ENCODE data around the gene AZU1.
"Not testable (repeated sequence)": the region's sequence is repeated elsewhere in the genome, so short reads cannot be mapped to it uniquely, and the experiment has no call there.

AZU1 gene

DNA sequence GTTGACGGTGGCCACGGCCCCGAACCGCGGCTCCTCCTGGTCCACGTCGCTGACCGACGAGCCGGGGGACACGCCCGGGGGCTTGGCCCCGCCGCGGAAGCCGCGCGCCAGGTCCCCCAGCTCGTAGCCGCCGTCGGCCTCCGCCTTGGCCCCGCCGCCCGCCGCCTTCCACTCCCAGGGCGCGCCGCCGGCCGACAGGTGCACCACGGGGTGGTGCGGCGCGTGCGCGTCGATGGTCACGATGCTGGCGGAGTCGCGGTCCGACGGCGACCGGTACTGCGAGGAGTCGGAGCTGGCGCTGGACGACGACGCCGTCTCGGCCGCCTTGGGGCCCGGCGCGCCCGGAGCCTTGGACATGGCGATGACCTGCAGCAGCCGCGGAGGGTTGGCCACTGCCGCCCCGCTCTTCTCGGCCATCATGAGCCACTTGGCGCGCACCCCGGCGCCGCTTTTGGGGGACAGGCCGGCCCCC is 14.9 kb upstream of the AZU1 start:
- H3K4me3 ChIP-seq (ENCODE audit: low read depth, low read length): no peak overlapping the region
- no peaks in the 10 kb centered on the region for H3K9me3 ChIP-seq (ENCODE audit: control insufficient read depth, insufficient read depth, low read length)
- H3K4me1 ChIP-seq (ENCODE audit: control insufficient read depth, insufficient read depth, low read length): no peaks in the 10 kb centered on the region
- peaks cover 61% of the 10 kb centered on the region for H3K36me3 ChIP-seq (ENCODE audit: control insufficient read depth, insufficient read depth, low read length)
- H3K27me3 ChIP-seq (ENCODE audit: control insufficient read depth, insufficient read depth, low read length): no peaks in the 10 kb centered on the region
- H3K27ac ChIP-seq (ENCODE audit: low read depth, low read length): no peak overlapping the region
- no peak overlapping the region for H3K9ac ChIP-seq (ENCODE audit: low read depth, low read length)

DNA sequence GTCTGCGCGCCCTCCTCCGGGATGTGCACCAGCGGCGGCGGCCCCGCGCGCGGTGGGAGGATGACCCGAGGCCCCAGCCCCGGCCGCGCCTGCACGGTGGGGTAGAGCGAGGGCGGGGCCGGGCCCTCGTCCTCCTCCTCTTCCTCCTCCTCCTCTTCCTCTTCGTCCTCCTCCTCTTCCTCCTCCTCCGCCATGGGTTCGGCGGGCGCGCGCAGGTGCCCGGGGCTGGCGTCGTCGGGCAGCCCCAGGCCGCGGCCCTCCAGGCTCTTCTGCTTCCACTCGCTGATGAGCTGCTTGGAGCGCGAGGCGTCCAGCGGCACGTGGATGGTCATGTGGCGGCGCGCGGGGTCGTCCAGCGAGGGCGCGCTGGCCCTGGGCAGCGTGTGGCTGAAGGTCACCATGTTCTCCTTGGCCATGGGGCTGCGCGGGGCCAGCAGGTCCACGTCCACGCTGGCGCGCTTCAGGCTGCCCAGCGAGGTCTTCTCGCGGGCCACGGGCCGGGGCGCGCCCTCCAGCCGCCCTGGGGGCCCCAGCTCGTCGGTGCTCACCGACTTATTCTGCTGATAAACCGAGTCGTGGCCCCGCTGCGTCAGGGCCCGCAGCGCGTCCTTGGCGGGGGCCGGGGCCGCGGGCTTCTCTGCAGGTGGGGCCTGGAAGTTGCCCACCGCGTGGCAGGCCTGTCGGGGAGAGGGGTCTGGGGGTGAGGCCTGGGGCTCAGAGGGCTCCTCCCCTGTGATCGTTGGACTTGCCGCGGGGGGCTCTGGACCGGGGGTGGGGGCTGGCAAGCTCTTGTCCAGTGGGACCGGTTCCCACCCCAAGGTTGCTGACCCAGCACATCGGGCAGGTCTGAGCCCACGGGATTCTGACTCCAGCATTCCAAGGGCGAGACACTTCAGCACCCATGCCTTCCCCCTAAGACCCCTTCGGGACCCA is 14.2 kb upstream of the AZU1 start:
- no peaks in the 10 kb centered on the region for H3K4me1 ChIP-seq (ENCODE audit: control insufficient read depth, insufficient read depth, low read length)
- H3K9ac ChIP-seq (ENCODE audit: low read depth, low read length): no peak overlapping the region
- no peak overlapping the region for H3K4me3 ChIP-seq (ENCODE audit: low read depth, low read length)
- H3K36me3 ChIP-seq (ENCODE audit: control insufficient read depth, insufficient read depth, low read length): peaks cover 54% of the 10 kb centered on the region
- no peaks in the 10 kb centered on the region for H3K9me3 ChIP-seq (ENCODE audit: control insufficient read depth, insufficient read depth, low read length)
- no peaks in the 10 kb centered on the region for H3K27me3 ChIP-seq (ENCODE audit: control insufficient read depth, insufficient read depth, low read length)
- H3K27ac ChIP-seq (ENCODE audit: low read depth, low read length): no peak overlapping the region

DNA sequence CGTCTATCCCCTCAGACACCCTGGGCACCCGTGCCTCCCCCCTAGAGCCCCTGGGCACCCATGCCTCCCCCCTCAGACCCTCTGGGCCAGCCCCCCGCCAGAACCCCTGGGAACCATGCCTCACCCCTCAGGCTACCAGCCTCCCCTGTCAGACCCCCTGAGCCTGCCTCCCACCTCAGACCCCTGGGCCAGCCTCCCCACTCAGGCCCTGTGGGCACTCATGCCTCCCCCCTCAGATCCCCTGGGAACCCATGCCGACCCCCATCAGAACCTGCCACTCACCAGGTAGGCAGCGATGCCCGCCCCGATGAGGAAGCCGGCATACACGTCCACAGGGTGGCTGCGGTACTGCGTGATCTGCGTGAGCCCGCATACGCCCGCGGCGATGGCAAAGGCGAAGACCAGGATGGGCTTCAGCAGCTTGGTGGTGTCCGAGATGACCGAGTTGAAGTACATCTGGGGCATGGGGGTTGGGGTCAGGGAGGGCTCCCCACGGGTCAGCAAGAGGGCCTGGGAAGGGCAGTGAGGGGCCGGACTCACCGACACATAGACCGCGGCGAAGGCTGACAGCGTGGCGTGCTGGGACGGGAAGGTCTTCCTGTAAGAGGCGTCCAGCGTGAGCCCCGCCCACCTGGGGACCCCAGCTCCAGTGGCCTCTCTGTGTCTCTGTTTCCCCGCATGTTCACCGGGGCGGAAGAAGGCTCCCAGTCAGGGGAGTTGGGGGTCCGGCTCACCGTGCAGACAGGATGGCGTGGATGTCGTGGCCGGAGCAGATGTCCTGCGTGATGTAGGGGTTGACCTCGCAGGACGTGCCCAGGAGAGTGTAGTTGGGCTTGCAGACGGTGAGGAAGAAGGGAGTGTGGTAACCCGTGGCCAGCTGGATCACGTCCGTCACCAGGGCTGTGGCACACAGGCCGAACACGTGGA is 13.2 kb upstream of the AZU1 start:
- no peaks in the 10 kb centered on the region for H3K27me3 ChIP-seq (ENCODE audit: control insufficient read depth, insufficient read depth, low read length)
- no peak overlapping the region for H3K27ac ChIP-seq (ENCODE audit: low read depth, low read length)
- peaks cover 45% of the 10 kb centered on the region for H3K36me3 ChIP-seq (ENCODE audit: control insufficient read depth, insufficient read depth, low read length)

DNA sequence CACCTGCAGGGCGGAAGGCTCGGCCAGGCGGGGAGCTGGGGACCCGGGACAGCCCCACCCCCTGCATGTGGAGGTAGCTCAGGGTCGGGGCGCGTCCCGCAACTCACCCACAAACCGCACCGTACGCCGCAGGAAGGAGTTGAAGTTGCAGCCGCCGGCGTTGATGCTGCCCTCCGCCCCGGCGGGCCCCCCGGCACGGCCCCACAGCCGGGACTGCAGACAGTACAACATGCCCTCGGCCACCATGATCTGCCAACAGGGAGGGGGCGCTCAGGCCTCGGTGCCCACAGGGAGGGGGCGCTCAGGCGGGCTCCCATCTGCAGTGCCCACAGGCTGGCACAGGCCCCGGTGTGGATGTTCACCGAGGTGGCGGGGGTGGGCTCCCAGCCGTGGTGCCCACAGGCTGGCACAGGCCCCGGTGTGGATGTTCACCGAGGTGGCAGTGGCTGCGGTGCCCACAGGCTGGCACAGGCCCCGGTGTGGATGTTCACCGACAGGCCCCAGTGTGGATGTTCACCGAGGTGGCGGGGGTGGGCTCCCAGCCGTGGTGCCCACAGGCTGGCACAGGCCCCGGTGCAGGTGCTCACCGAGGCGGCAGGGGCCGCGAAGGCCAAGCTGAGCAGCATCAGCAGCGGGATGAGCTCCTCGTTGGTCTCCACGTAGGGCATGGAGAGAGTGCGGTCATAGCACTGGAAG is 12.4 kb upstream of the AZU1 start:
- no peaks in the 10 kb centered on the region for H3K4me1 ChIP-seq (ENCODE audit: control insufficient read depth, insufficient read depth, low read length)
- no peaks in the 10 kb centered on the region for H3K9me3 ChIP-seq (ENCODE audit: control insufficient read depth, insufficient read depth, low read length)
- no peak overlapping the region for H3K9ac ChIP-seq (ENCODE audit: low read depth, low read length)
- H3K4me3 ChIP-seq (ENCODE audit: low read depth, low read length): no peak overlapping the region
- no peaks in the 10 kb centered on the region for H3K27me3 ChIP-seq (ENCODE audit: control insufficient read depth, insufficient read depth, low read length)
- peaks cover 36% of the 10 kb centered on the region for H3K36me3 ChIP-seq (ENCODE audit: control insufficient read depth, insufficient read depth, low read length)
- H3K27ac ChIP-seq (ENCODE audit: low read depth, low read length): no peak overlapping the region

More for the DNA sequence above, 13.2 kb upstream of the AZU1 start:
- H3K9ac ChIP-seq (ENCODE audit: low read depth, low read length): no peak overlapping the region
- H3K4me1 ChIP-seq (ENCODE audit: control insufficient read depth, insufficient read depth, low read length): no peaks in the 10 kb centered on the region
- no peaks in the 10 kb centered on the region for H3K9me3 ChIP-seq (ENCODE audit: control insufficient read depth, insufficient read depth, low read length)
- H3K4me3 ChIP-seq (ENCODE audit: low read depth, low read length): no peak overlapping the region

DNA sequence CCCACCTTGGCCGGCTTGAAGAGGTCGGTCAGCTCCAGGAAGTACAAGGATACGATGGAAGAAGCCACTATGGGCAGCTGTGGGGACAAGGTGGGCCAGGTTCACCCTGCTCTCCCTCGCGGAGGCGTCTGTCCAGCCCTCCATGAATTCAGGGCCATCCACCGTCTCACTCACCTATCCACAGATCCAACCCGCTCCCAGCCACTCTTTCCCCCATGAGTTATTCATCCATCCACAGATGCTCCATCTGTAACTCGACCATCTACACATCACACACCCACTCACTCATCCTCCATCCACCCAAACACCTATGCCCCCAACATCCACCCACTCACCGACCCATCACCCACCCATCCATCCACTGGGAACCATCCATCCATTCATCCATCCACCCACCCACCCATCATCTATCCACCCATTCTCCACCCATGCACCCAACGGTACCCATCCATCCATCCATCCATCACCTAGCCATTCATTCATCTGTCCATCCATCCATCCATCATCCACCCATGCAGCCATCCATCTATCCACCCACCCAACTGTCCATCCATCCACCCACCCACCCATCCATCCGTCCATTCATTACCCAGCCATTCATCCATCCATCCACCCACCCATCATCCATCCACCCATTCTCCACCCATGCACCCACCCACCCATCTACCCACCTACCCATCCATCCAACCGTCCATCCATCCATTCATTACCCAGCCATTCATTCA is 11.7 kb upstream of the AZU1 start:
- Histone ChIP-seq H3K27me3 (ENCODE audit: control insufficient read depth, insufficient read depth, low read length) (no peaks in the 10 kb centered on the region), H3K9me3 (ENCODE audit: control insufficient read depth, insufficient read depth, low read length) (no peaks in the 10 kb centered on the region), H3K4me1 (ENCODE audit: control insufficient read depth, insufficient read depth, low read length) (no peaks in the 10 kb centered on the region), H3K4me3 (ENCODE audit: low read depth, low read length) (no peak overlapping the region), H3K36me3 (ENCODE audit: control insufficient read depth, insufficient read depth, low read length) (peaks cover 29% of the 10 kb centered on the region), H3K9ac (ENCODE audit: low read depth, low read length) (no peak overlapping the region), H3K27ac (ENCODE audit: low read depth, low read length) (no peak overlapping the region)

DNA sequence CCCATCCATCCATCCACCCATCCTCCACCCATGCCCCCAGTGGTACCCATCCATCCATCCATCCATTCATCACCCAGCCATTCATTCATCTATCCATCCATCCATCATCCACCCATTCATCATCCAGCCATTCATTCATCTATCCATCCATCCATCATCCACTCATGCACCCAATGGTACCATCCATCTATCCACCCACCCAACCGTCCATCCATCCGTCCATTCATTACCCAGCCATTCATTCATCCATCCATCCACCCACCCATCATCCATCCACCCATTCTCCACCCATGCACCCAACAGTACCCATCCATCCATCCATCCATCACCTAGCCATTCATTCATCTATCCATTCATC is 11.2 kb upstream of the AZU1 start:
- Histone ChIP-seq H3K27ac (ENCODE audit: low read depth, low read length) (no peak overlapping the region), H3K4me3 (ENCODE audit: low read depth, low read length) (no peak overlapping the region), H3K36me3 (ENCODE audit: control insufficient read depth, insufficient read depth, low read length) (peaks cover 24% of the 10 kb centered on the region), H3K9ac (ENCODE audit: low read depth, low read length) (no peak overlapping the region), H3K4me1 (ENCODE audit: control insufficient read depth, insufficient read depth, low read length) (no peaks in the 10 kb centered on the region), H3K27me3 (ENCODE audit: control insufficient read depth, insufficient read depth, low read length) (no peaks in the 10 kb centered on the region), H3K9me3 (ENCODE audit: control insufficient read depth, insufficient read depth, low read length) (no peaks in the 10 kb centered on the region)

DNA sequence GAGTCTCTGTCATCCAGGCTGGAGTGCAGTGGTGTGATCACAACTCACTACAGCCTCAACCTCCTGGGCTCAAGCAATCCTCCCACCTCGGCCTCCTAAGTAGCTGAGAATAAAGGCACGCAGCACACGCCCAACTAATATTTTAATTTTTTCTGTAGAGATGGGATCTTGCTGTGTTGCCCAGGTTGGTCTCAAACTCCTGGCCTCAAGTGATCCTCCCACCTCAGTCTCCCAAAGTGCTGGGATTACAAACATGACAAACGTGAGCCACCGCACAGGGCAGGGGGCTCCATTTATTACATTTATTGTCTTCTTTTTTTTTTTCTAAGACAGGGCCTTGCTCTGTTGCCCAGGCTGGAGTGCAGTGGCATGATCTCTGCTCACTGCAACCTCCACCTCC is 7.4 kb upstream of the AZU1 start:
- H3K27ac ChIP-seq (ENCODE audit: low read depth, low read length); H3K9ac ChIP-seq (ENCODE audit: low read depth, low read length); H3K4me3 ChIP-seq (ENCODE audit: low read depth, low read length); H3K27me3 ChIP-seq (ENCODE audit: control insufficient read depth, insufficient read depth, low read length); H3K4me1 ChIP-seq (ENCODE audit: control insufficient read depth, insufficient read depth, low read length); H3K36me3 ChIP-seq (ENCODE audit: control insufficient read depth, insufficient read depth, low read length); H3K9me3 ChIP-seq (ENCODE audit: control insufficient read depth, insufficient read depth, low read length): not testable (repeated sequence)

DNA sequence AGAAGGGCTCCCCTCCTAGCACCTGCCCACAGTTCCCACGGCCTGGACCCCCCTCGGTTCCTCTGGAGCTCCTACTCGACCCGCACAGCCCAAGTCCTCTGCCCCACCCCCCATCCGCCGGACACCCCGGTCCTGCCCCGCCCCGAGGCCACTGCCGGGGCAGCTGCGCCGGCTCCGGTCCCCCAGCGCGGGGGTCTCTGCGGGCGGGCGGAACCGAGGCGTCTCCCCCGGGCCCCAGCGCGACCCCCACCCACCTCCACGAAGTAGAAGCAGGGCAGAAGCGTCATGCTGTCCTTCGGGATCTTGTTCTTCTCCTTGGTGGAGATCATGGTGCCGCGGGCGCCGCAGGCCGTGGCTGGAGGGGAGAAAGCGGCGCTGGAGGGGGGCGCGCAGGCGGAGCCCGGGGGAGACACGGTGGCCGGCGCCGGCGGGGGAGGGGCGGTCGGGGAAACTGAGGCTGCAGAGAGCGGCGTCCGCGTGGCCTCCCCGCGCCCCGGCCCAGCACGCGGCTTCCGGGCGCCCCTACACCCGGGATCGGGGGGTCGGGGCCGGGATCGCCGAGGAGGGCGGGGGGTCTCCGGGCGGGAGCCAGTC is 6.3 kb upstream of the AZU1 start:
- Histone ChIP-seq H3K4me1 (ENCODE audit: control insufficient read depth, insufficient read depth, low read length) (no peaks in the 10 kb centered on the region), H3K27me3 (ENCODE audit: control insufficient read depth, insufficient read depth, low read length) (no peaks in the 10 kb centered on the region), H3K9ac (ENCODE audit: low read depth, low read length) (no peak overlapping the region), H3K4me3 (ENCODE audit: low read depth, low read length) (peak overlapping the region; percentile 61), H3K27ac (ENCODE audit: low read depth, low read length) (peak overlapping the region; percentile 12), H3K9me3 (ENCODE audit: control insufficient read depth, insufficient read depth, low read length) (no peaks in the 10 kb centered on the region), H3K36me3 (ENCODE audit: control insufficient read depth, insufficient read depth, low read length) (no peaks in the 10 kb centered on the region)

DNA sequence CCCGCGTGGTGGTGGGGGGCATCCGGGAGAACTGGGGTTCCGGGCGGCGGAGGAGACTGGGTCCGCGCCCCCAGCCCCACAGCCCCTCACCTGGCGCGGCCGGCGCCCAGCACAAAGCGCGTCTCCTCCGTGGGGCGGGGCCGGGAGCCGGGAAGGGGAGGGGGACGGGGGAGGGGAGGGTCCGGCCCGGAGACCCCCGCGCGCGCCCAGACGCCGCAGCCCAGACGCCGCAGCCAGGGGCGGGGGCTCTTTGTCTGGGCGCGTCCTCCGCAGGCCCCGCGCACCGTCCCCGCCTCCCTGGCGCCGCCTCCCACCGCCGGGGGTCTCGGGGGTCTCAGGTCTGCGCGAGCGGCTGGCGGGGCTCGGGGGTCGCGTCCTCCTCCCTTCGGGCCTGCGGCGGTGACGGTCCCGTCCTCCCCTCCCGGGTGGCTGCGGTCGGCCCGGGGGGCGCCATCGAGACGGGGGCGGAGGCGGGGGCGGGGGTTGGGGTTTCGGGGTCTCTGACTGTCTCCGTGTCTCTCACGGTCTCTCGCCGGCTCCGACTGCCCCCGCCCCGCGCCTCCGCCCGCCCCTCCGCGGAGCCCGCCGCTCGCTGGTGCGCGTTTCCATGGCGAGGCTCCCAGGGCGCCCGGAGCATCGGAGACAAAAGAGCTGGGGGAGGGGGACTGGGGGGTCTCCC is 5.7 kb upstream of the AZU1 start, which contains the start of gene PLPPR3:
Gene PLPPR3 (minus strand): TSS at position 131 of the 679 bp plus-strand sequence. CDS start 396 bp downstream, outside the sequence.
- H3K9ac ChIP-seq (ENCODE audit: low read depth, low read length): no peak within 1 kb of the TSS
- H3K36me3 ChIP-seq (ENCODE audit: control insufficient read depth, insufficient read depth, low read length): no peaks in the 10 kb centered on the region
- H3K4me3 ChIP-seq (ENCODE audit: low read depth, low read length): peak within 1 kb of the TSS; percentile 61

More for the DNA sequence above, 5.7 kb upstream of the AZU1 start, which contains the start of gene PLPPR3:
- H3K4me1 ChIP-seq (ENCODE audit: control insufficient read depth, insufficient read depth, low read length): no peaks in the 10 kb centered on the region
- H3K27me3 ChIP-seq (ENCODE audit: control insufficient read depth, insufficient read depth, low read length): no peaks in the 10 kb centered on the region
- H3K9me3 ChIP-seq (ENCODE audit: control insufficient read depth, insufficient read depth, low read length): no peaks in the 10 kb centered on the region
- peak within 1 kb of the TSS; percentile 12 for H3K27ac ChIP-seq (ENCODE audit: low read depth, low read length)
